Endothelial cell of umbilical vein (primary cell): ENCODE measurements around the gene TPSB2. TPM values are rescaled to one million over a fixed set of nuclear protein-coding genes. Genes with fewer than 3 reads are reported as not detected.

Experiments
- BruUV-seq: library from RNA; stranded (reverse); fragments of 400-500 nt; replicated peaks from 2 replicates; lab custom pipeline; 2021; lab: Mats Ljungman, UMichigan
- CTCF ChIA-PET: fragments of 300-600, 350-600 bp; sonication (Branson Sonifier 250); formaldehyde crosslinking; loops from one replicate; lab custom pipeline; 2021; ENCODE audit warnings: antibody characterized with exemption, inconsistent platforms; lab: Charles Lee
- POLR2A ChIA-PET: fragments of 300-600, 350-600 bp; sonication (Branson Sonifier 250); formaldehyde crosslinking; loops from one replicate; lab custom pipeline; 2021; ENCODE audit warnings: antibody characterized with exemption, inconsistent platforms; lab: Charles Lee
- DNase-seq: peaks from one replicate; pipeline ENCODE4 v3.0.0-alpha.2; 2011; ENCODE audit warnings: low read depth, low spot score
- FAIRE-seq: peaks from 2 replicates; lab custom pipeline; 2011; peaks lifted over from hg19 to GRCh38; lab: Jason Lieb, UNC
- H2AFZ ChIP-seq: 2 replicates; pipeline ENCODE4 v1.6.0; 2012; ENCODE audit warnings: low read depth, low read length, control low read depth, inconsistent platforms
- H3K27ac ChIP-seq: 2 replicates; pipeline ENCODE4 v1.5.1; 2011; ENCODE audit warnings: low read depth, mild to moderate bottlenecking, control low read depth, low read length, moderate library complexity; ENCODE audit not compliant: insufficient read depth
- H3K27me3 ChIP-seq, 2 experiments: 2 replicates each; pipeline versions ENCODE4 v1.6.0 to v1.6.1; 2011; ENCODE audit warnings: low read length in 2 of 2, mixed read lengths in 1 of 2; ENCODE audit not compliant: control insufficient read depth in 2 of 2, insufficient read depth in 2 of 2
- H3K36me3 ChIP-seq, 2 experiments: 2 replicates in 1 of 2; 3 replicates in 1 of 2; pipeline ENCODE4 v1.5.1; 2011; ENCODE audit warnings: low read length in 2 of 2, mild to moderate bottlenecking in 1 of 2, moderate library complexity in 1 of 2; ENCODE audit not compliant: control insufficient read depth in 2 of 2, insufficient read depth in 2 of 2; ENCODE audit errors: extremely low read depth in 1 of 2
- H3K4me1 ChIP-seq: 3 replicates; pipeline ENCODE4 v1.5.1; 2011; ENCODE audit warnings: mild to moderate bottlenecking, low read length; ENCODE audit not compliant: control insufficient read depth, insufficient read depth; ENCODE audit errors: extremely low read depth
- H3K4me2 ChIP-seq: 2 replicates; pipeline ENCODE4 v1.6.1; 2011; ENCODE audit warnings: low read length, control low read depth, mixed read lengths; ENCODE audit not compliant: insufficient read depth
- H3K4me3 ChIP-seq, 3 experiments: fragments of 200-600 bp in 1 of 3; sonication (generic), shearing (Covaris generic) in 1 of 3; replicated peaks in 1 of 3; 2 replicates each; pipeline ENCODE4 v1.5.1; 2011 to 2016; ENCODE audit warnings: control low read depth in 3 of 3, low read length in 3 of 3, mild to moderate bottlenecking in 2 of 3, inconsistent platforms in 1 of 3, low read depth in 1 of 3, moderate library complexity in 1 of 3; ENCODE audit not compliant: insufficient read depth in 1 of 3
- H3K79me2 ChIP-seq: 2 replicates; pipeline ENCODE4 v1.6.0; 2012; ENCODE audit warnings: low read length, inconsistent platforms; ENCODE audit not compliant: control insufficient read depth, insufficient read depth
- H3K9ac ChIP-seq: replicated peaks from 2 replicates; pipeline ENCODE3; 2011; ENCODE audit warnings: low read length, control low read depth; ENCODE audit not compliant: insufficient read depth; ENCODE audit errors: extremely low read depth
- H3K9me1 ChIP-seq: replicated peaks from 3 replicates; pipeline ENCODE4 v1.6.0; 2011; ENCODE audit warnings: mild to moderate bottlenecking, low read length; ENCODE audit not compliant: control insufficient read depth, insufficient read depth; ENCODE audit errors: extremely low read depth
- H3K9me3 ChIP-seq: replicated peaks from 2 replicates; pipeline ENCODE4 v1.5.1; 2012; ENCODE audit warnings: low read length, inconsistent platforms; ENCODE audit not compliant: control insufficient read depth, insufficient read depth
- H4K20me1 ChIP-seq: replicated peaks from 2 replicates; pipeline ENCODE3; 2011; ENCODE audit warnings: mild to moderate bottlenecking, low read length; ENCODE audit not compliant: control insufficient read depth, insufficient read depth; ENCODE audit errors: extremely low read depth
- EZH2 ChIP-seq: IDR thresholded peaks from 2 replicates; pipeline ENCODE4 v1.6.1; 2012; ENCODE audit warnings: borderline replicate concordance, low read depth, mild to moderate bottlenecking, moderate library complexity, low read length, inconsistent platforms; ENCODE audit not compliant: severe bottlenecking
- FOS ChIP-seq: IDR thresholded peaks from 2 replicates; pipeline ENCODE4 v1.6.1; 2011; ENCODE audit warnings: mild to moderate bottlenecking, low read length, moderate library complexity, borderline replicate concordance; ENCODE audit not compliant: insufficient read depth
- GATA2 ChIP-seq: IDR thresholded peaks from 2 replicates; pipeline ENCODE4 v1.7.0; 2011; ENCODE audit warnings: low read depth, mild to moderate bottlenecking, moderate library complexity, mixed read lengths, low read length; ENCODE audit not compliant: insufficient read length, insufficient read depth
- JUN ChIP-seq: IDR thresholded peaks from 2 replicates; pipeline ENCODE4 v1.6.1; 2011; ENCODE audit warnings: borderline replicate concordance, low read depth; ENCODE audit not compliant: insufficient read length, insufficient read depth
- MAX ChIP-seq: IDR thresholded peaks from 2 replicates; pipeline ENCODE4 v1.6.1; 2011; ENCODE audit not compliant: insufficient read depth, insufficient read length
- MYC ChIP-seq: IDR thresholded peaks from one replicate; pipeline ENCODE4 v1.6.1; 2011; ENCODE audit warnings: mild to moderate bottlenecking, low read depth, low read length
- POLR2A ChIP-seq: IDR thresholded peaks from 2 replicates; pipeline ENCODE4 v1.6.1; 2012; ENCODE audit warnings: low read depth, mild to moderate bottlenecking, control low read depth, low read length
- POLR2AphosphoS5 ChIP-seq: IDR thresholded peaks from 2 replicates; pipeline ENCODE4 v1.6.1; 2012; ENCODE audit warnings: low read depth, mild to moderate bottlenecking, control low read depth, low read length, moderate library complexity; ENCODE audit not compliant: insufficient read depth
- dilution Hi-C: fragments of 300-500 bp; cut with MboI; formaldehyde crosslinking; loops from one replicate; pipeline ENCODE4 v1.15.0; 2019; ENCODE audit warnings: low sequenced_read_pairs; ENCODE audit not compliant: extremely low pct_ligation_motif_present
- intact Hi-C: fragments of 100-400 bp; cut with micrococcal nuclease; formaldehyde crosslinking; loops from one replicate; pipeline ENCODE4 v1.10.0; 2022
- polyA plus RNA-seq, 4 experiments: library from polyadenylated mRNA; depleted of rRNA in 3 of 4; stranded (reverse) in 3 of 4; unstranded in 1 of 4; fragments of >200 nt; gene quantifications; 2 replicates each; pipeline versions ENCODE4 v1.2.1 to v1.2.3, GENCODE V29; 2011 to 2012; ENCODE audit warnings: missing spikeins in 1 of 4
- total RNA-seq: library from RNA; stranded (reverse); gene quantifications from 2 replicates; pipeline ENCODE4 v1.2.3, GENCODE V29; 2021
- TF ChIP-seq, protein P1 (sequence below), 2 donors: IDR thresholded peaks; 1 replicate in 1 of 2; 2 replicates in 1 of 2; pipeline ENCODE4 v1.5.1; 2011; ENCODE audit warnings: low read length in 2 of 2, mild to moderate bottlenecking in 2 of 2, moderate library complexity in 2 of 2, control low read depth in 1 of 2, inconsistent platforms in 1 of 2, low read depth in 1 of 2; ENCODE audit not compliant: insufficient read depth in 1 of 2; ENCODE audit errors: extremely low read depth in 1 of 2

TPSB2 gene
- total and polyA plus RNA-seq, 2 donors (not counting 3 experiments of a cell fraction or from before 2014, with no cell fraction given): not detected

GRCh38 chr16:1210461-1210860, 19.5 kb downstream of the TPSB2 start:
- DNase-seq (no peak), FAIRE-seq (no peak)
- Histone ChIP-seq H3K27ac (no peak overlapping the region), H3K4me1 (no peaks in the 10 kb centered on the region), H3K4me2 (no peak overlapping the region), H3K9me1 (no peaks in the 10 kb centered on the region), H3K79me2 (no peaks in the 10 kb centered on the region), H2AFZ (no peak overlapping the region), H4K20me1 (no peaks in the 10 kb centered on the region), H3K9ac (no peak overlapping the region), H3K27me3 (no peaks in the 10 kb centered on the region), H3K4me3 (no peak overlapping the region), H3K9me3 (no peaks in the 10 kb centered on the region), H3K36me3 (no peaks in the 10 kb centered on the region)
- dilution Hi-C loops (no loop called here), intact Hi-C loops (no loop called here)
- ChIA-PET POLR2A (interaction anchor here (0.9 kb wide), 1 partner anchor 34 kb away, joined by 3 read pairs; no protein-coding TSS in a partner anchor), CTCF (no interaction called here)
- BruUV-seq: no TSS peak
- TF ChIP-seq EZH2: no peak
- TF ChIP-seq, protein P1, sequence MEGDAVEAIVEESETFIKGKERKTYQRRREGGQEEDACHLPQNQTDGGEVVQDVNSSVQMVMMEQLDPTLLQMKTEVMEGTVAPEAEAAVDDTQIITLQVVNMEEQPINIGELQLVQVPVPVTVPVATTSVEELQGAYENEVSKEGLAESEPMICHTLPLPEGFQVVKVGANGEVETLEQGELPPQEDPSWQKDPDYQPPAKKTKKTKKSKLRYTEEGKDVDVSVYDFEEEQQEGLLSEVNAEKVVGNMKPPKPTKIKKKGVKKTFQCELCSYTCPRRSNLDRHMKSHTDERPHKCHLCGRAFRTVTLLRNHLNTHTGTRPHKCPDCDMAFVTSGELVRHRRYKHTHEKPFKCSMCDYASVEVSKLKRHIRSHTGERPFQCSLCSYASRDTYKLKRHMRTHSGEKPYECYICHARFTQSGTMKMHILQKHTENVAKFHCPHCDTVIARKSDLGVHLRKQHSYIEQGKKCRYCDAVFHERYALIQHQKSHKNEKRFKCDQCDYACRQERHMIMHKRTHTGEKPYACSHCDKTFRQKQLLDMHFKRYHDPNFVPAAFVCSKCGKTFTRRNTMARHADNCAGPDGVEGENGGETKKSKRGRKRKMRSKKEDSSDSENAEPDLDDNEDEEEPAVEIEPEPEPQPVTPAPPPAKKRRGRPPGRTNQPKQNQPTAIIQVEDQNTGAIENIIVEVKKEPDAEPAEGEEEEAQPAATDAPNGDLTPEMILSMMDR (IDR thresholded peaks at IDR 0.05; ENCODE audit: extremely low read depth in 1 of 2, insufficient read depth in 1 of 2, low read depth in 1 of 2, low read length in 2 of 2): no peak
- TF ChIP-seq POLR2A: no peak
- no peak for TF ChIP-seq POLR2AphosphoS5
- no peak for TF ChIP-seq JUN
- TF ChIP-seq FOS: no peak
- TF ChIP-seq GATA2: no peak
- no peak for TF ChIP-seq MYC
- no peak for TF ChIP-seq MAX
